ENCODE data around the gene FAXC.

FAXC gene

GRCh38 chr6:99349171-99350141 lies at the start of gene FAXC:
Gene FAXC, minus strand, starts transcription at chr6:99349674. Its CDS starts 302 bp downstream, at chr6:99349372.
- DNase-seq = peak; percentile 33
- in situ Hi-C loops (cut with MboI; ENCODE audit: low pct_unique_long_range_greater_than_20kb, low sequenced_read_pairs) = no loop called here

- in situ Hi-C loops (cut with MboI; ENCODE audit: low pct_unique_long_range_greater_than_20kb, low sequenced_read_pairs) = no loop called here
- no peak for DNase-seq
Observed at GRCh38 chr6:99397287-99397686, 47.8 kb upstream of the FAXC start.

- peak; percentile 83 for DNase-seq
- in situ Hi-C loops (cut with MboI; ENCODE audit: low pct_unique_long_range_greater_than_20kb, low sequenced_read_pairs) = no loop called here
Observed at GRCh38 chr6:99393698-99394531, 44.4 kb upstream of the FAXC start, which contains the start of gene COQ3. Gene COQ3, minus strand, starts transcription at chr6:99394195. Its CDS starts 16 bp downstream, at chr6:99394179.

GRCh38 chr6:99393366-99393697 lies 43.9 kb upstream of the FAXC start:
- in situ Hi-C loops (cut with MboI; ENCODE audit: low pct_unique_long_range_greater_than_20kb, low sequenced_read_pairs) = no loop called here
- DNase-seq = no peak

- in situ Hi-C loops (cut with MboI; ENCODE audit: low pct_unique_long_range_greater_than_20kb, low sequenced_read_pairs) = no loop called here
- DNase-seq = no peak
Observed at GRCh38 chr6:99390896-99391295, 41.4 kb upstream of the FAXC start.

DNA sequence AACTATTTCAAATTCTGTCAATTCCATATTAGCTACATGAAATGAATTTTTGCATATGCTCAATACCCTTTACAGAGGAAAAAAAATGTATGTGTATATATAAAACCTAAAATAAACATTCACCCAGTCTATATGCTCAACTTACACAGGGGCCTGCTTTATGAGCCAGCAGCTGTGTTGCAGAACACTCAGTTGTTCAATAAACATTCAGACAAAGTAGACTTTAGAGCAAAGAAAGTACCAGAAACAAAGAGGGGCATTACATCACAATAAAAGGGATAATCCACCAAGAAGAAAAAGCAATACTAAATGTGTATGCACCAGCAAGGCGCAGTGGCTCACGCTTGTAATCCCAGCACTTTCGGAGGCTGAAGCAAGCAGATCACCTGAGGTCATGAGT lies 35.0 kb upstream of the FAXC start:
- in situ Hi-C loops (cut with MboI; ENCODE audit: low pct_unique_long_range_greater_than_20kb, low sequenced_read_pairs) = no loop called here
- no peak for DNase-seq

GRCh38 chr6:99378636-99379035 lies 29.2 kb upstream of the FAXC start:
- DNase-seq = no peak
- in situ Hi-C loops (cut with MboI; ENCODE audit: low pct_unique_long_range_greater_than_20kb, low sequenced_read_pairs) = no loop called here

DNA sequence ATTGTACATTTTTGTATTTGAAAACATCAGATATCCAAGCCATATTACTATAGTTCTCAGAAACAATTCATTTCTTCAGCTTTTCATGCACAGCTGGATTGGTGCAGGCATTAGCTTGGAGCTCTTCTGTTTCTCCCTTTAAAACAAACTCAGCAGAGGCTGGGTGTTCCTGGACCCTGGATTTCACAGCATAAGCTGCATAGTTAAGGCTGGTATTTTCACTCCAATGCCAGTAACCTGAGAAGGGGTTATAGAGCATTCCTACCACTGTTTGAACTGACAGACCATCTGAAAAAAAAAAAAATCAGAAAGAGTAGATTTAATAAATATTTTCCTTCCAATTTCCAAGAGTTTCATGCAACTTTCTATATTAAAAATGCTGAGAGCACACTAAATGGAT lies 20.1 kb upstream of the FAXC start:
- no peak for DNase-seq
- in situ Hi-C loops (cut with MboI; ENCODE audit: low pct_unique_long_range_greater_than_20kb, low sequenced_read_pairs) = no loop called here

- in situ Hi-C loops (cut with MboI; ENCODE audit: low pct_unique_long_range_greater_than_20kb, low sequenced_read_pairs) = no loop called here
- DNase-seq = no peak
Observed at GRCh38 chr6:99366852-99367251, 17.4 kb upstream of the FAXC start.

- no peak for DNase-seq
- in situ Hi-C loops (cut with MboI; ENCODE audit: low pct_unique_long_range_greater_than_20kb, low sequenced_read_pairs) = no loop called here
Observed at GRCh38 chr6:99364026-99364425, 14.6 kb upstream of the FAXC start.

DNA sequence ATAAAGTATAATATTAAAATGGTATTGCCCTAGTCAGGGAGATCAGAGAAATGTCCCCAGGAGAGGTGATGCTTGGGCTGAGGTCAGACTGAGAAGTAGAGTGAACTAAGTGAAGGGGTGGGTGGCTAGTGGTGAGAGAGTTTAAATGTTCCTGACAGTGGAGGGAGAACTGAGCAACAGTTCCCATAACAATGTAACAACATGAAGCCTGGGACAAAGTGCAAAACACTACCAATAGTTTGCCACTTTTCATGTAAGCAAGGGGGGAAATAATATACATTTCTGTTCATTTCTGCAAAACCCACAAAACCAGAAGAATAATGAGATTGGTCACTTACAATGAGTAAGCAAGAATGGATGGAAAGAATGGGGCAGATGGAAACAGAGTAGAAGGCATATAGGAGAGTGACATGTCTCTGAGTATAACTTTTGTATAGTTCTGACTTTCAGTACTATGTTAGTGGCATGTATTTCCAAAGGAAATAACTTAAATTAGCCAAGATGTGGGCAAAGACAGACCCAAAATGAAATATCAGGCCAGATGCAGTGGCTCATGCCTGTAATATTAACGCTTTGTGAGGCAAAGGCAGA lies 13.3 kb upstream of the FAXC start:
- DNase-seq = no peak
- in situ Hi-C loops (cut with MboI; ENCODE audit: low pct_unique_long_range_greater_than_20kb, low sequenced_read_pairs) = no loop called here

DNA sequence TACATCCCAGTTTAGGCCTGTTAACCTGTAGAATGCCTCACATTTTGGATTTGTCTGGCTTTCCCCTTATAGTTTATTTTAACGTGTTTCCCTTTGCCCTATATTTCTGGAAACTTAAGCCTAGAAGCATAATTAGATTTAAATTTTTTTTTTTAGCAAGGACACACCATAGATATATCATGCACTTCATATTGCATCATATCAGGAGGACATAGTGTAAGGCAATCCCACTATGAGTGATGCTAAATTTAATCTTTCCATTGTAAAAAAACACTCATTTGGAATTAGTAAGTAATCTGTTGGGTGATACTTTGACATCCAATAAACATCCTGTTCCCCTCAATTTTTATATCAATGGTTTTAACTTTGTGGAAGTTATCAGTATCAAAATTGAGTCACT lies 10.3 kb upstream of the FAXC start:
- no peak for DNase-seq
- in situ Hi-C loops (cut with MboI; ENCODE audit: low pct_unique_long_range_greater_than_20kb, low sequenced_read_pairs) = no loop called here

DNA sequence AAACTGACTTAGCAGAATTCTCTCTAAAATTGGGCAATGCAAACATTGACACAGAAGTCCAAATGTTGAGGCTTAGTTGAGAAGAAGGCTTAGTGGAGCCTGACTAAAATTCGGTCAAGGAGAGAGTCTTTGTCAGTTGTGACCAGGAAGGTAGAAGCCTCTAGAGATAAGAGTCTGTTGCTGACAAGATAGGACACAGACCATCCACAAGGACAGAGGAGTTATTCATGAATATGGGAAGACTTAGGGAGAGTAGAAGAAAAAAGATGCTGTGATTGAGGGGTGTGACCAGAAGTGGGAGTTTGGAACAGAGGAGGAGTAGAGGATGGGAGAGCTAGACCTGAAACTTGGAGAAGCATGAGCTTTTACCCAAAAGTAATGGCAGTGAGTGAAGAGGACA lies 7.2 kb upstream of the FAXC start:
- in situ Hi-C loops (cut with MboI; ENCODE audit: low pct_unique_long_range_greater_than_20kb, low sequenced_read_pairs) = no loop called here
- no peak for DNase-seq

- DNase-seq = no peak
- in situ Hi-C loops (cut with MboI; ENCODE audit: low pct_unique_long_range_greater_than_20kb, low sequenced_read_pairs) = no loop called here
Observed at GRCh38 chr6:99354983-99355382, 5.5 kb upstream of the FAXC start.

- in situ Hi-C loops (cut with MboI; ENCODE audit: low pct_unique_long_range_greater_than_20kb, low sequenced_read_pairs) = no loop called here
- no peak for DNase-seq
Observed at GRCh38 chr6:99353126-99353525, 3.7 kb upstream of the FAXC start.

DNA sequence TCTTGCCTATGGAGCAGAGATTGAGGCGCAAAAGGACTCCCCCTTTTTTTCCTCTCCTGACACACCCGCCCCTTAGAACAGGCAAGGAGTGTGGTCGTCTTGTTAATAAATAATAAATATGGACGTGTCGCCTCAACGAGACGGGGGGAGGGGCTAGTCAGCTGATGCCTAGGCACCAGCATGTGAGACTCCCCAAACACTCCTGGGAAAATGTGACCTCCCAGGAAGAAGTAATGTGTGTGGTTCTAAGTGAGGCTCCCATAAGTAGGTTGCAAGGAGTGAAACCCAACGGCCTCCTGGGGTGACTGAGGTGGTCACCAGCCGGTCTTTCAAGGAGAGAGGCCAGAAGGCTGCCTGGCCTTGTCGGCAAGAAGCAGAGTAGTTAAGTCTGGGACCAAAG lies 1.1 kb upstream of the FAXC start:
- in situ Hi-C loops (cut with MboI; ENCODE audit: low pct_unique_long_range_greater_than_20kb, low sequenced_read_pairs) = no loop called here

DNA sequence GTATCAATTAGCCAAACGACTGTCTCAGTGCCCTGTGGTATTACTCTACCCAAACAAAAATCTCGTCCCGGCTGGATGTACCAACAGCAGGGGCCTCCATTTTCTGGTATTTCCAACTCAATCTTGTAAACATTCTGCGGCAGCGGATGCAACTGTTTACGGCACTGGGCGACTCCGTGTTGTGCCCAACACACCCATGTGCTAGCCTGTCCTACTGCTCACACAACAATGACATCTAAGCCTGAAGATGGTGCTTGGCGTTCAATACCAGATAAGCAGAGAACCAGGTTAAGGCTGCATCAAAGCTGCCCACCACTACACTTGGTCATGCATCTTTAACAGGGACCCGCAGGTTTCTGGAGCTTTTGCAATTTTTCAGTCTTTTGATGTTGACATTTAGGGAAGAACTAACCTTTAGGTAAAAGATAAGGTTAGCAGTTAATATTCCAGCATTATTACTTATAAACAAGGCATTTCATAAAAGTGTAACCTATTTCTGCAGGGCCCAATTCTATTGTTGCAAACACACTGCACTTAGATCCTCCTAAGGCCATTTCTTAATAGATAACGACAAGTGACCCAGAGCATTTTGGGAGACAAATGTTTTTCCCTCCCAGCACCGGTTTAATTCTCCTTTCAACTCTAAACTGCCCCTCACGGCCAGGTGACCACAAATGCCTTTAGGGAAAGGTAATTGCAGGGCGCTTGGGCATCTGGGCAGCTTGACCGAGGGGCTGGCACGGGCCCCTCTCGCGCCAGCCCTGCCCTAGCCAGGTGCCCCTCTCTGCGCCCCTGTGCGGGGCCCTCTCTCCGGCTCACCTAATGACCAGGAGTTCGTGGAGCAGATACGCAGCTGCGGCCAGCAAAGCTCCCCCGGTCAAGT lies 945 bp downstream of the FAXC start:
- DNase-seq = no peak
- in situ Hi-C loops (cut with MboI; ENCODE audit: low pct_unique_long_range_greater_than_20kb, low sequenced_read_pairs) = no loop called here

More for the DNA sequence above, 1.1 kb upstream of the FAXC start:
- DNase-seq = no peak

DNA sequence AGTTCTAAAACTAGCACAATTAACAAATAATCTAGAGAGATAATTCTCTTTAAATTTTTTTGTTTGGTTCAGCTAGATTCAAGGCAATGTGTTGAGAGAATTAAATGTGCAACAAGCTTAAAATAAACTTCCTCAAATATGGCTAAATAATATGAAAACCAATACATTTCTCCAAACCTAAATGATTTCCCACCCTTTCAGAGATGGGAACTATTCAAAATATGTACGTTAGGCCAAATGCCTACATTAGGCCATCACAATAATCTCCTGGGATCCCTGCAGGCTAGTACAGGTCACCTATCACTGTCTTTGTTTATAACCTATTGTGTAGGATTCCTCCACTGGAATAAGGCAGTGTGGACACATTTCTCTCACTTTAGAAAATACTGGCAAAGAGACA lies 1.7 kb downstream of the FAXC start:
- DNase-seq = no peak
- in situ Hi-C loops (cut with MboI; ENCODE audit: low pct_unique_long_range_greater_than_20kb, low sequenced_read_pairs) = no loop called here

DNA sequence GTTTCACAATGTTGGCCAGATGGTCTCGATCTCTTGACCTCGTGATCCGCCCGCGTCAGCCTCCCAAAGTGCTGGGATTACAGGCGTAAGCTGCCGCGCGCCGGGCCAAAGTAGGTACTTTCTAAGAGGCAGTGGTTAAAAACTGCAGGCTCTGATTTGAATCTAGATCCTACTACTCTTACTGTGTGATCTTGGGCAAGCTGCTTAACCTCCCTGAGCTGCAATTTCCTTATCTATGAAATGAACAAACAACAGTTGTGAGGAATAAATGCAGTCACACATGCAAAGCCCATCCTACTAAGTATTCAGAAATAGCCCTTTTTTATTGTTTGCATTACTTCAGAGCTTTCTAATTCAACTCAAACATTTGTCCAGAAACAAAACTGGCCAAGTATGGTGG lies 2.9 kb downstream of the FAXC start:
- DNase-seq = no peak
- in situ Hi-C loops (cut with MboI; ENCODE audit: low pct_unique_long_range_greater_than_20kb, low sequenced_read_pairs) = no loop called here
